ENCODE measurements around the gene NMD3.

NMD3 gene

GRCh38 chr3:161231861-161232260, 10.8 kb downstream of the NMD3 start:
- DNase-seq (ENCODE audit: low read depth in 2 of 2) = no peak

- DNase-seq (ENCODE audit: low read depth in 2 of 2) = no peak
Observed at GRCh38 chr3:161233557-161233956, 12.4 kb downstream of the NMD3 start.

GRCh38 chr3:161236240-161236639, 15.1 kb downstream of the NMD3 start:
- DNase-seq (ENCODE audit: low read depth in 2 of 2) = no peak

- no peak for DNase-seq (ENCODE audit: low read depth in 2 of 2)
Observed at GRCh38 chr3:161239700-161240099, 18.6 kb downstream of the NMD3 start.

GRCh38 chr3:161244538-161244937, 23.4 kb downstream of the NMD3 start:
- DNase-seq (ENCODE audit: low read depth in 2 of 2) = no peak

- no peak for DNase-seq (ENCODE audit: low read depth in 2 of 2)
Observed at GRCh38 chr3:161247049-161247448, 25.9 kb downstream of the NMD3 start.

GRCh38 chr3:161250116-161250515, 29.0 kb downstream of the NMD3 start:
- no peak for DNase-seq (ENCODE audit: low read depth in 2 of 2)

GRCh38 chr3:161251716-161252115, 30.6 kb downstream of the NMD3 start:
- no peak for DNase-seq (ENCODE audit: low read depth in 2 of 2)

GRCh38 chr3:161252143-161252542, 31.0 kb downstream of the NMD3 start:
- no peak for DNase-seq (ENCODE audit: low read depth in 2 of 2)

GRCh38 chr3:161253711-161254110, 32.6 kb downstream of the NMD3 start:
- no peak for DNase-seq (ENCODE audit: low read depth in 2 of 2)

- DNase-seq (ENCODE audit: low read depth in 2 of 2) = no peak
Observed at GRCh38 chr3:161254861-161255260, 33.8 kb downstream of the NMD3 start.

- DNase-seq (ENCODE audit: low read depth in 2 of 2) = no peak
Observed at GRCh38 chr3:161263057-161263456, 41.9 kb downstream of the NMD3 start.

- DNase-seq (ENCODE audit: low read depth in 2 of 2) = no peak
Observed at GRCh38 chr3:161264852-161265251, 43.7 kb downstream of the NMD3 start.

GRCh38 chr3:161265916-161266571, 44.9 kb downstream of the NMD3 start:
- DNase-seq (ENCODE audit: low read depth in 2 of 2) = no peak

GRCh38 chr3:161266731-161267150, 45.6 kb downstream of the NMD3 start:
- no peak for DNase-seq (ENCODE audit: low read depth in 2 of 2)

- DNase-seq (ENCODE audit: low read depth in 2 of 2) = no peak
Observed at GRCh38 chr3:161267646-161268045, 46.5 kb downstream of the NMD3 start.

GRCh38 chr3:161268601-161269000, 47.5 kb downstream of the NMD3 start:
- DNase-seq (ENCODE audit: low read depth in 2 of 2) = no peak

- DNase-seq (ENCODE audit: low read depth in 2 of 2) = no peak
Observed at GRCh38 chr3:161270991-161271390, 49.9 kb downstream of the NMD3 start.

GRCh38 chr3:161271646-161272045, 50.5 kb downstream of the NMD3 start:
- no peak for DNase-seq (ENCODE audit: low read depth in 2 of 2)

- DNase-seq (ENCODE audit: low read depth in 2 of 2) = no peak
Observed at GRCh38 chr3:161272524-161272923, 51.4 kb downstream of the NMD3 start.

GRCh38 chr3:161273589-161274218, 52.6 kb downstream of the NMD3 start:
- no peak for DNase-seq (ENCODE audit: low read depth in 2 of 2)

GRCh38 chr3:161274691-161275298, 53.7 kb downstream of the NMD3 start:
- peak in 1 of 2 donors; percentile 4 for DNase-seq (ENCODE audit: low read depth in 2 of 2)

GRCh38 chr3:161275919-161276318, 54.8 kb downstream of the NMD3 start:
- no peak for DNase-seq (ENCODE audit: low read depth in 2 of 2)
